Retina (tissue), 1 donor: Measurements from ENCODE around the gene TGM6.

ENCODE experiments used
- DNase-seq: peaks from one replicate; pipeline ENCODE4 v3.0.0-alpha.2; 2016

The TGM6 gene

GRCh38 chr20:2459981-2460751 lies 79.5 kb downstream of the TGM6 start:
- DNase-seq = no peak

- DNase-seq = no peak
Observed at GRCh38 chr20:2460752-2461424, 80.2 kb downstream of the TGM6 start.

GRCh38 chr20:2462484-2462883 lies 81.8 kb downstream of the TGM6 start:
- DNase-seq = no peak

- DNase-seq = no peak
Observed at GRCh38 chr20:2463616-2464365, 83.1 kb downstream of the TGM6 start.

GRCh38 chr20:2465100-2465499 lies 84.4 kb downstream of the TGM6 start:
- DNase-seq = no peak

- no peak for DNase-seq
Observed at GRCh38 chr20:2467412-2467811, 86.7 kb downstream of the TGM6 start.

DNA sequence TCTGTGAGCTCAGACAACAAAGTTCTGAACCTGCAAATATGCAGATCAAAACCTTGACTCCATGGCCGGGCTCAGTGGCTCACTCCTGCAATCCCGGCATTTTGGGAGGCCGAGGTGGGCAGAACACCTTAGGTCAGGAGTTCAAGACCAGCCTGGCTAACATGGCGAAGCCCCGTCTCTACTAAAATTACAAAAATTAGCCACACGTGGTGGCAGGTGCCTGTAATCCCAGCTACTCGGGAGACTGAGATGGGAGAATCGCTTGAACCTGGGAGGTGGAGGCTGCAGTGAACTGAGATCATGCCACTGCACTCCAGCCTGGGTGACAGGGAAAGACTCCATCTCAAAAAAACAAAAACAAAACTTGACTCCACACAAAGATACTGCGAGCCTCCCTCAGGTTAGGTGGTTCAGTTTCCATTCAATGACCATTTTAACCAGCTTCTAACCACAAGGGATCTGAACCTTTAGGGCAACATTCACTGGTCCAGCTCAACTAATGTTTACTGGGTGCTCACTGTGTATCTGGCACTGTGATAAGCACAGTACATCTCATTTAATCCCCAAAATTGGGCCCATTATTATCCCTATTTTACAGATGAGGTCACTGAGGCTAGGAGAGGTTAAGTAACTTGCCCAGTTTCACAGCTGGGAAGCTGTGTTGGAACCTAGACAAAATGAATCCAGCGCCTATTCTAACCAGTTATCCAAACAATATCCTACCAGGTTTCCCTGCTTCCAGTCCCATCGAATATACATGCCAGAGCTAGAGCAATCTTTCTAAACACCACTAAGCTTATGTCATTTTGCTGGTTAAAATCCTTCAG lies 88.1 kb downstream of the TGM6 start:
- DNase-seq = no peak

DNA sequence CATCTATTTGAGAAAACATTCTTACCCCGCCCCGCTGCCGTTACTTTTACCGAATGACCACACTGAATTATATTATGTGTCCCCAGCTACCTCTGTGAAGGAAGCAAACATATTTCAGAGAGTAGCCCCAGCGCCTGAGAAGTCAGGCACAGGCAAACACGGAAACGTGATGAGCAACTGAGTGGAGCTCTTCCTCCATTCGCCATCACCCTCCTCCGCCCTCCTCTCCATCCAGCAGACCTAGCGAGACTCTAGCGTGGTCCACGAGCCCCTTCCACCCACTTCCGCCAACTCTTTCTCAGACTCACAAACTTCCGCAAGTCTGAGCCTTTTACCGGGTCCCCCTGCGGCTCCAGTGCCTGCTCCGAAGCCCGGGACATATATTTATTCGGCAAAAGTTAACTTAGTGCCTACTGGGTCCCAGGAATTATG lies 89.3 kb downstream of the TGM6 start:
- no peak for DNase-seq

DNA sequence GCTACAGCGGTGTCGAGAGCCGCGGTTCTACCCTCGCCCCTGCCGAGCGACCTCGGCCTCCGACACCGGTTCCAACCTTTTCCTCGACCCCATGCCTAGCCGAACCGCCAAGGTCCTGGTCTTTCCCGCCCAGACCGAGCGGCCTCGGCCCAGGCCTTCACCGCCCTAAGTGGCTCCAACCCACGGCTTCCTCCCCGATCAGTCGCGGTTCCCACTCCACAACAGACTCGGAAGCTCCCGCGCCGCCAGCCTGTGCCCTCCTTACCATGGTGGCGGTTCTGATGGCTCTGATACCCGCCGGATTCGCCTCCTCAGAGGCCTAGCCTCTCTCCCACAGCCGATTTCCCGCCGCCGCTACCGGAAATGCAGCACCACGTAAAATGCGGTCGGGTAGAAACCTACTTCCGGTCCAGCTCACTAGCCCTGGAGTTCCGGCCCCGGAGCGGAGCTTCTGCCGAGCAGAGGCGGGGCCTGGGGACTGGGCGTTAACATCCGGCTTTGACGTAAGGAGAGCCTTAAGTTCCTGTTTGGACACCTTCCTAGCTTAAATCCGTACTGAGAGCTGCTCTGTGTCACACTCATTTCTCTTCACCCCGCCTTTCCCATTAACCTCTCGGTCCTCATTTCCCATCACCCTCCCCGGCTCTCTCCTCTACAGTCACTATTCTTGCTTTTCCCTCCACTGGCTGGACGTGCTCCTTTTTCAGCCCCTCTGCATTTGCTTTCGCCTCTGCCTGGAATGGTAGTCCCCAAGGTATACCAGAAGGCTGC lies 89.9 kb downstream of the TGM6 start, which contains the start of gene SNRPB:
TSS of gene SNRPB (minus strand) at position 367 of the 771 bp plus-strand sequence. CDS start at position 268, 99 bp downstream.
- DNase-seq = peak; percentile 98

GRCh38 chr20:2473516-2473915 lies 92.8 kb downstream of the TGM6 start:
- no peak for DNase-seq

- no peak for DNase-seq
Observed at GRCh38 chr20:2475850-2476741, 95.4 kb downstream of the TGM6 start.

GRCh38 chr20:2476742-2477615 lies 96.3 kb downstream of the TGM6 start:
- DNase-seq = no peak

GRCh38 chr20:2480381-2480780 lies 99.7 kb downstream of the TGM6 start:
- DNase-seq = no peak
